Stimulated activated naive B cell treated with anti-CD40 and anti-IgM and Interleukin-4, amounts not matched to agents 10 μg/mL and 1 μg/mL and 100 μg/mL, for 72 hours (primary cell): ENCODE results near the gene CFAP54.

Experiments used
- ATAC-seq, 2 donors: fragments of 150-1000 bp; cut with Tn5 transposase; replicated peaks; 2 replicates each; pipeline ENCODE4 v1.10.0; 2021; ENCODE audit warnings: moderate library complexity in 1 of 2
- DNase-seq: peaks from one replicate; pipeline ENCODE4 v3.0.0; 2021
- H3K27ac Mint-ChIP-seq: one replicate; pipeline ENCODE4 v1.8.0; 2022; ENCODE audit warnings: mild to moderate bottlenecking, mixed read lengths
- H3K27me3 Mint-ChIP-seq, 2 donors: one replicate each; pipeline ENCODE4 v1.8.0; 2022; ENCODE audit warnings: mixed read lengths in 2 of 2
- H3K36me3 Mint-ChIP-seq, 2 donors: one replicate each; pipeline ENCODE4 v1.8.0; 2022; ENCODE audit warnings: mixed read lengths in 2 of 2, mild to moderate bottlenecking in 1 of 2
- H3K4me1 Mint-ChIP-seq, 2 donors: one replicate each; pipeline ENCODE4 v1.8.0; 2022; ENCODE audit warnings: mixed read lengths in 2 of 2, mild to moderate bottlenecking in 1 of 2
- H3K4me3 Mint-ChIP-seq, 2 donors: one replicate each; pipeline ENCODE4 v1.8.0; 2022; ENCODE audit warnings: mild to moderate bottlenecking in 2 of 2, mixed read lengths in 2 of 2, moderate library complexity in 1 of 2
- H3K9me3 Mint-ChIP-seq, 2 donors: one replicate each; pipeline ENCODE4 v1.8.0; 2022; ENCODE audit warnings: mixed read lengths in 2 of 2, mild to moderate bottlenecking in 1 of 2

Gene CFAP54

DNA sequence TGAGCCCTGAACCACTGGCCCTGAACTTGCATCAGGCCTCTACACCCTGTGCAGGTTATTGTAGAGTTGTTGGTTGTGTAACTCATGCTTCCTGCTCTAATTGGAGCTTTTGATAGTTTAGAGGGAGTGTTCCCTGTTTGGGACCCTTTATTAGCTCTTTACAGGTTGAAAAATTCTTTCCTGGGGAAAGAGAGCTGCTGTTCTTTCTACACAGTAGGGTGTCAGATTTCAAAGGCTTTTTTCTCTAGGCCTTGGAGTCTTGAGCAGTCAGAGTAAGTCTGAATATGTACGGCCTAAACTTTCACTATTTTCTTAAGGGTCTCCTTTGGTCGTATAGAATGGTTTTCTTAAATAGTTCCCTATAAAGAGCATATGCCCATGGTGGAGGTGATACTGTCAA lies 356.9 kb downstream of the CFAP54 start:
- peaks cover 6 to 7% of the 10 kb centered on the region in 2 donors for H3K27me3 Mint-ChIP-seq
- no peak for ATAC-seq
- H3K27ac Mint-ChIP-seq, result no peak overlapping the region

DNA sequence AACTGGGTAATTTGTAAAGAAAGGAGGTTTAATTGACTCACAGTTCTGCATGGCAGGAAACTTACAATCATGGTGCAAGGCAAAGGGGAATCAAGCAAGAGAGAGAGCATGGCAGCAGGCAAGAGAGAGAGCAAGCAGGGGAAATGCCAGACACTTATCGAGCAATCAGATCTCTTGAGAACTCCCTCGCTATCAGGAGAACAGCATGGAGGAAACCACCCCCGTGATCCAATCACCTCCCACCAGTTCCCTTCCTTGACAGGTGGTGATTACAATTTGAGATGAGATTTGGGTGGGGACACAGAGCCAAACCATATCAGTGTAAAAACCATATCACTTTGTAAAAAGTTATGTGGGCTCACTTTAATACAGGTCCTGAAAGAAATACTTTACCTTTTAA lies 361.3 kb downstream of the CFAP54 start:
- H3K4me1 Mint-ChIP-seq, result no peaks in the 10 kb centered on the region
- ATAC-seq, result no peak

More for the DNA sequence above, 356.9 kb downstream of the CFAP54 start:
- Mint-ChIP-seq H3K4me1 (no peaks in the 10 kb centered on the region), H3K9me3 (peaks cover 1 to 4% of the 10 kb centered on the region in 2 donors), H3K4me3 (no peak overlapping the region), H3K36me3 (no peaks in the 10 kb centered on the region)
- no peak for DNase-seq

DNA sequence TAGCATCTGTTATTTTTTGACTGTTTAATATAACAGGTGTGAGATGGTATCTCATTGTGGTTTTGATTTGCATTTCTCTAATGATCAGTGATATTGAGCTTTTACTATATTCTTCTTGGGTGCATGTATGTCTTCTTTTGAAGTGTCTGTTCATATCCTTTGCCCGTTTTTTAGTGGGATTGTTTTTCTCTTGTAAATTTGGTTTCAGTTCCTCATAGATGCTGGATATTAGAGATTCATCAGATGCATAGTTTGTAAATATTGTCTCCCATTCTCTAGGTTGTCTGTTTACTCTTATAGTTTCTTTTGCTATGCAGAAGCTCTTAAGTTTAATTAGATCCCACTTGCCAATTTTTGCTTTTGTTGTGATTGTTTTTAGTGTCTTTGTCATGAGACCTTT lies 368.8 kb downstream of the CFAP54 start:
- Mint-ChIP-seq H3K27me3 (peaks cover 8 to 11% of the 10 kb centered on the region in 2 donors), H3K4me1 (no peaks in the 10 kb centered on the region), H3K9me3 (peaks cover 15 to 17% of the 10 kb centered on the region in 2 donors), H3K4me3 (no peak overlapping the region), H3K27ac (no peak overlapping the region), H3K36me3 (peaks cover 0 to 2% of the 10 kb centered on the region in 2 donors)
- ATAC-seq, result no peak
- DNase-seq, result no peak

More for the DNA sequence above, 361.3 kb downstream of the CFAP54 start:
- DNase-seq, result no peak
- Mint-ChIP-seq H3K27ac (no peak overlapping the region), H3K27me3 (peaks cover 6 to 7% of the 10 kb centered on the region in 2 donors), H3K4me3 (no peak overlapping the region), H3K36me3 (no peaks in the 10 kb centered on the region), H3K9me3 (peaks cover 3 to 4% of the 10 kb centered on the region in 2 donors)

DNA sequence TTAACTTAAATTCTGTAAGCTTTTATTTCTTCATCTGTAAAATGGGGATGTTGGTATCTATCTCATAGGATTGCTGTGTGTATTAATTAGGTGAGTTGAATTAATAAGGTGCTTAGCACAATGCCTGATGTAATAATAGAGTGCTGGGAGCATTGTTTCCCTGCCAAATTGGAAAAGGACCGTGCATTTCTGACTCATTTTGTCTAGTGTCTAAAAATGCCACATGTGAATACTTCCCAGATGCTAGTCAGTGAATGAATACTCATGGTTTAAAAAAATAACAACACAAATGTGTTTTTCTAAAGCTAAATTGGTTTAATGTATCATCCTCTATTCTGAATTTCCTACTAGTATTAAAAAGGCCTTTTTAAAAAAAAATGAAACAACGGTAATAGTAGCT lies 372.3 kb downstream of the CFAP54 start:
- Mint-ChIP-seq H3K36me3 (peaks cover 0 to 2% of the 10 kb centered on the region in 2 donors), H3K27ac (no peak overlapping the region), H3K27me3 (peaks cover 15 to 24% of the 10 kb centered on the region in 2 donors), H3K9me3 (peaks cover 11 to 12% of the 10 kb centered on the region in 2 donors), H3K4me1 (no peaks in the 10 kb centered on the region), H3K4me3 (no peak overlapping the region)
- DNase-seq (no peak), ATAC-seq (no peak)

DNA sequence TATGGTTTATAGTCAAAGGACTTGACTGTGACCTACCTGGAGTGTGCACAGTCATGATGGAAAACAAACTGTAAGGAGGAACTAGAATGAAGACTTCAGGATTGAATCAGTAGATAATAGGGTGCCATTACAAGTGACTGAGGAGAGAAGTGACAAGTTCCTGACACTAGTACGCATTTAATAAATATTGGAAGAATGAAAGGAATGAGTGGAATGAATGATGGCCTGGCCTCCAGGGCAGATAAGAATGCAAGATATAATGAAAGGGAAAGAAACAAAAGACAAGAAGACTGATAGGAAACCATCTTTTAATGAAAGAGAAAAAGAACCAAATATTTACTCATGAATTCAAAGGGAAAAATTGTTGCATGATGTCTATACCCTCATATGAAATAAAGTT lies 372.9 kb downstream of the CFAP54 start:
- ATAC-seq (no peak), DNase-seq (no peak)
- H3K9me3 Mint-ChIP-seq, result peaks cover 9% of the 10 kb centered on the region in 2 donors
- H3K36me3 Mint-ChIP-seq, result peaks cover 0 to 2% of the 10 kb centered on the region in 2 donors
- H3K4me1 Mint-ChIP-seq, result no peaks in the 10 kb centered on the region
- no peak overlapping the region for H3K4me3 Mint-ChIP-seq
- no peak overlapping the region for H3K27ac Mint-ChIP-seq
- H3K27me3 Mint-ChIP-seq, result peaks cover 15 to 25% of the 10 kb centered on the region in 2 donors

DNA sequence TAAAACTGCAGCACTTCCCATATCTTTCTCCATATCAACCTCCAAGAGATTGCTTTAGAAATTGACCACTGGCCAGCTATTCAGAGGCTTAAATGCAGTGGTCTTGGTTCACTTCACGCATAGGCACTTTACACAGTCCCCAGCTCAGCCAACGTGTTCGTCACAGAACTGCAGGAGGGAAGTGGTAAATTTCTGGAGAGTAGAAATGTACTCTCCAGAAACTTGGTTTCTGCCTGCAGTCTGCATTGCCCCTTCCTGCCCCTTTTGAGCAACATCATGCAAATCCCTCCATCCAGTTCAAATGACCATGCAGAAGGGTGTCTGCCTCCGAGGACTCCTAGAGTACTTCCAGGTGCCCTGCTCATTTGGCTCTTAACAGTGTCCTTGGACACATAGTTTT lies 375.0 kb downstream of the CFAP54 start:
- Mint-ChIP-seq H3K4me3 (no peak overlapping the region), H3K27ac (no peak overlapping the region), H3K36me3 (no peaks in the 10 kb centered on the region), H3K9me3 (no peaks in the 10 kb centered on the region), H3K4me1 (no peaks in the 10 kb centered on the region), H3K27me3 (peaks cover 15 to 29% of the 10 kb centered on the region in 2 donors)
- DNase-seq (no peak), ATAC-seq (no peak)

DNA sequence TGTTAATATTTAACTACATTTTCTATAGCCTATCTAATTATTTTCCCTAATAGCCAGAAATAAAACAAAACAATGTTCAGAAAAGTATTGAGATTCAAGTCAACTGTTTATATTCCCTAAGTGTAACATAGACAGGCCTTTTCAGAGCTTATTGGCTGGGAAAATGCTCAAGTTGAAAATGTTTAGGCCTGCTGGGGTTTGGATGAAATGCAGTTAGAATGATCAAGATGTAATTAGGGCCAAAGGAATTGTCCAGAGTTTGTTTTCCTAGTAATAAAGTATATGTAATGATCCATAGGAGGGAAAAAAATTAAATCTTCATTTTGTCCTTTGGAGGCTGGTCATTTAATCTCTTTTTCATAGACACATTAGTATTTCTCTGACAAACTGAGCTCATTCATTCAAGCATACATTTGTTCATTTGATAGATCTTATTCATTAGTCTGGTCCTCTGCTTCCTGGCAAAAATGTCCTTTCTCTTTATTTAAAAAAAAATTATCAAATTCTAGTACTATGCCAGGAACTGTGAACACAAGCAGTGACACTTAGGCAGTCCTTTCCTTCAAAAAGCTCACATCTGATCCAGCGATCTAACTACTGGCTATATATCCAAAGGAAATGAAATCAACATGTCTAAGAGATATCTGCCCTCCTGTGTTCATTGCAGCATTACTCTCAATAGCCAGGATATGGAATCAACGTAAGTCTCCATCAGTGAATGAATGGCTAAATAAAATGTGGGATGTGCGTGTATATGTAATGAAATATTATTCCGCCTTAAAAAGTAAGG lies 377.6 kb downstream of the CFAP54 start:
- H3K9me3 Mint-ChIP-seq, result peaks cover 1 to 4% of the 10 kb centered on the region in 2 donors
- no peak overlapping the region for H3K4me3 Mint-ChIP-seq
- DNase-seq, result no peak
- no peaks in the 10 kb centered on the region for H3K4me1 Mint-ChIP-seq
- no peak overlapping the region for H3K27ac Mint-ChIP-seq
- H3K27me3 Mint-ChIP-seq, result peaks cover 11 to 28% of the 10 kb centered on the region in 2 donors
- no peaks in the 10 kb centered on the region for H3K36me3 Mint-ChIP-seq
- no peak for ATAC-seq

DNA sequence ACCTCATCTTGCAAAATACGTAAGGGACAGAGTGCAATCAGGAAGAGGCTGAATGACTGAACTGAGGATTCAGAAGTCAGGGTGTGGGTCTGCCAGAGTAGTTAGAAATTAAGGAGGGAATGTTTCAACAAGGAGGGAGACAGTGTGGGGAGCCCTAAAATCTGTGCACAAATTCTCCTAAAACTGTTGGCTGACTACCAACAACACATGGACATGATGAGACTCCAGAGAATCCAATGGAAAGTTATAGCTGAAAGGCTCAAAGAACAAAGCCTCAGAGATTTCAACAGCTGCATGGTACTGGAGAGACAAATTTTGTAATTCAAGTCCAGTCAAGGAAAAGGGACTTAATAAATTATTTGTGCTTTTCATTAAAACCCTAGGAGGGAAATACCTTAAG lies 381.6 kb downstream of the CFAP54 start:
- Mint-ChIP-seq H3K36me3 (no peaks in the 10 kb centered on the region), H3K4me3 (no peak overlapping the region), H3K27me3 (peaks cover 6 to 10% of the 10 kb centered on the region in 2 donors), H3K27ac (no peak overlapping the region), H3K4me1 (no peaks in the 10 kb centered on the region), H3K9me3 (peaks cover 2 to 4% of the 10 kb centered on the region in 2 donors)
- DNase-seq (no peak), ATAC-seq (no peak)

DNA sequence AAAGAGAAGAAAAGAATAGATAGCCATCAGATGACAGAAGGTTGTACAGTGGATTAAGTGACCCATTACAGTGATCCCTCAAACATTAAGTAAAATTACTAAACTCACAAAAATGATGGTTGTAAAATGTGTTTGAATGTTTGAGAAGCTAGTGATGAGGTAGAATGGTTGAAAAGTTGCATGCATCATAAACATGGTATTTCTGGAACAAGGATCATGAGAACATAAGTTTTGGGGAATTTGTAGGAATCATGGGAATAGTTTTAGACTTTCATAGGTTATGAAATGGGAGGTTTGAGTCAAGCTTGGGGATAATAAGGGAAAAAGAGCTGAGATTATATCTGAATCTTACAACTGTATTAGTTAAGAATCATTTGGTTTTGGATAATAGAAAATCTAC lies 383.6 kb downstream of the CFAP54 start:
- H3K4me3 Mint-ChIP-seq, result no peak overlapping the region
- H3K27ac Mint-ChIP-seq, result no peak overlapping the region
- DNase-seq (no peak), ATAC-seq (no peak)
- H3K9me3 Mint-ChIP-seq, result peaks cover 2 to 4% of the 10 kb centered on the region in 2 donors
- H3K27me3 Mint-ChIP-seq, result peaks cover 4 to 6% of the 10 kb centered on the region in 2 donors
- H3K36me3 Mint-ChIP-seq, result no peaks in the 10 kb centered on the region
- no peaks in the 10 kb centered on the region for H3K4me1 Mint-ChIP-seq

DNA sequence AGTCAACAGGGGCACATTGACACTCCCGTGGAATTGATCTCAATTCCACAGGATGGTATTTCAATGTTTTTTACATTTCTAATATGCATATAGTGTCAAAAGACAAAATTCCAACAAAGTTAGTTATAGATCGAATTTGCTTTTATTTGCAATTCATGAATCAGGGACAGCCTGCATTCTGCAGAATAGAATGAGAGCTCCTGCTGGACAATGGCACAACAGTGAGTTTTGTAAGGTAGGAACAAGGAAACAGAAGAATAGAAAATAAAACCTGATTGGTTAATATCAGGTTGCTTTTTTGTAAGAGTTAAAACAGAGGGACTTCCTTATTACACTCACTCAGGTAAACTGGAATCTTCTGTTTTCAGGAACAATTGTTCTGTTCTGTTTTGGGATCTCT lies 384.8 kb downstream of the CFAP54 start:
- Mint-ChIP-seq H3K27me3 (peaks cover 10 to 12% of the 10 kb centered on the region in 2 donors), H3K9me3 (peaks cover 2 to 4% of the 10 kb centered on the region in 2 donors), H3K4me3 (no peak overlapping the region), H3K36me3 (no peaks in the 10 kb centered on the region), H3K27ac (no peak overlapping the region), H3K4me1 (no peaks in the 10 kb centered on the region)
- ATAC-seq, result no peak
- DNase-seq, result no peak

DNA sequence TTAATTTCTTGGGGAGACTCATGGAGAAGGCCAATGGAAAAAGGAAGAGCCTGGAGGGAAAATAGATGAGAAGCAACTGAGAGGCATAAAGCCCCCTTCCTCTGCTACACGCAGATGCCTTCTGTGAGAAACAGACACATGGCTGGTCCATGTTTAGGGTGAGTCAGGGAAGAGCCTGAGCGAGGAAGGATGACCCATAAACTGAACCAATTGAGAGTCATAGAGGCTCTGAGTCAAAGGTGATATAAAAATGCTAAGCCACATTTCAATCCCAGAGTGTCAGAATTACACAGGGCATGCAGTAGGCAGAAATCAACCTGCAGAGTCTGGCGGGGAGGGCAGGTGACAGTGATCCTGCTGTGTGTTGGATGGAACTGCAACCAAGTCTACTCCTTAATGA lies 387.6 kb downstream of the CFAP54 start:
- Mint-ChIP-seq H3K9me3 (peaks cover under 1% of the 10 kb centered on the region in 2 donors), H3K27me3 (peaks cover 6 to 12% of the 10 kb centered on the region in 2 donors), H3K27ac (no peak overlapping the region), H3K36me3 (no peaks in the 10 kb centered on the region), H3K4me3 (no peak overlapping the region), H3K4me1 (no peaks in the 10 kb centered on the region)
- DNase-seq (no peak), ATAC-seq (no peak)

DNA sequence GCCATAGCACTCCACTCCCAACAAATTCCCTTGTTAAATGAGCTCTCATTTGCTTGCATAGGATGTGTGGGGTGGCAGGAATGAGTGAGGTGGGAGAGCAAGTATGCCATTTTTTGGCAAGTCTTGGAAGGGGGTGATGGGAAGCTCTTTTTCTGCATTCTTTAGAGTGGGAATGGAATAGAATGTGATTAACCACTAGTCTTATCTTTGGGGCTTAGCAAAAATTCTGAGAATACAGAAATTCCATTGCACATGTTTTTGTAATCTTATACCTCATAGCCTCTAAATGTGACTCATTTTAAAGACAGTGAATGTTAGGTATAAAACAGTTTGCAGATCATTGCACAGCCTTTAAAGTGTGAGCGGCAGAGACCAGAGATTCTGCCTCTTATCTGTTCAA lies 389.3 kb downstream of the CFAP54 start:
- H3K27ac Mint-ChIP-seq, result no peak overlapping the region
- DNase-seq (no peak), ATAC-seq (no peak)
- no peaks in the 10 kb centered on the region for H3K4me1 Mint-ChIP-seq
- no peaks in the 10 kb centered on the region for H3K9me3 Mint-ChIP-seq
- H3K4me3 Mint-ChIP-seq, result no peak overlapping the region
- no peaks in the 10 kb centered on the region for H3K36me3 Mint-ChIP-seq
- H3K27me3 Mint-ChIP-seq, result peaks cover 6% of the 10 kb centered on the region in 2 donors

DNA sequence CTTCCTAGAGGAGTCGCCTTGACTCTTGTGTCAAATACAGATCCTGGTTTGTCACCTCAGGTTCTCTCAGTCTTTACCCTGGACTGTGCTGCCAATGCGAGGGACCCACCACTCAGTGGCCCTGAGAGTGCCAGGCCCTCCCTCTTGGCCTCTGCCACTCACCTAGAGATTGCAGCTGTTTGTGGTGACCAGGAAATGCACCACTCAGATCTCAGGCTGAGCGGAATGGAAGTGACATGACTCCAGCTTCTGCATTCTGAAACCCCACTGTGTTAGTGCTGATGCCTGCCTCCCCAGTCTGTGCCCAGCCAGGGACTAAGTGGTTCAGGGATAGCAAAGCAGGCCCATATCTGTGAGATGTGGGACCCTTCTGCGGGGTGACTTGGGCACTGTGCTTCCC lies 389.9 kb downstream of the CFAP54 start:
- no peak overlapping the region for H3K4me3 Mint-ChIP-seq
- H3K4me1 Mint-ChIP-seq, result no peaks in the 10 kb centered on the region
- H3K27me3 Mint-ChIP-seq, result peaks cover 6% of the 10 kb centered on the region in 2 donors
- H3K9me3 Mint-ChIP-seq, result no peaks in the 10 kb centered on the region
- ATAC-seq (no peak), DNase-seq (no peak)
- H3K36me3 Mint-ChIP-seq, result no peaks in the 10 kb centered on the region
- H3K27ac Mint-ChIP-seq, result no peak overlapping the region

DNA sequence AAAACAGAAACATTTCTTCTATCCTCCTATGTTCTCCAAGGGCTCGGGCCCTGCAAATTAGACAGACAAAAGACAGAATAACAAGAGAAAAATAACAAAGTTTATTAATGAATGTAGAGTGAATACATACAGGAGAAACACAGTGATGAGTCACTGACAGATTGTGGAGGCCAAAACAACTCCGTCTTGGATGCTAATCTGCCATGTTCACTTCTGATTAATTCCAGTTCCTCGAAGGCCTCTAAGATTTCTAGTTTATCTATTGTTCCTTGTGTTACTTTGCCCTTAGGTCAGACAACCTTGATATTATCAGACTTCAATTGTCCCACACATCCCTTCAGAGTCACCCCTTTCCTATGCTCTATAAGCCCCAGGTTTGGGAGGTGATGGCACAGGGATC lies 390.8 kb downstream of the CFAP54 start:
- H3K4me3 Mint-ChIP-seq, result no peak overlapping the region
- DNase-seq (no peak), ATAC-seq (no peak)
- H3K36me3 Mint-ChIP-seq, result no peaks in the 10 kb centered on the region
- no peaks in the 10 kb centered on the region for H3K9me3 Mint-ChIP-seq
- no peak overlapping the region for H3K27ac Mint-ChIP-seq
- peaks cover 6% of the 10 kb centered on the region in 2 donors for H3K27me3 Mint-ChIP-seq
- no peaks in the 10 kb centered on the region for H3K4me1 Mint-ChIP-seq

DNA sequence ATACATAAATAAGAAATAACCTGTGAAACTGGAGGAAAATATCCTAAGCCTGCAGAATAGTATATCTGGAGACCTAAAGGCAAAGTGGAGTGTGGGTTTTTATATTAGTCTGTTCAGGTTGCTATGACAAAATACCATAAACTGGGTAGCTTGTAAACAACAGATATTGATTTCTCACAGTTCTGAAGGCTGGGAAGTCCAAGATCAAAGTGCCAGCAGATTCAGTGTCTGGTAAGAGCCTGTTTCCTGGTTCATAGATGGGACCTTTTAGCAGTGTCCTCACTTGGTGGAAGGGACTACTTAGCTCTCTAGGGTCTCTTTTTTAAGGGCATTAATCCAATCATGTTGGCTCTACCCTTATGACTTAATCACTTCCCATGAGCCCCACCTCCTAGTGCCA lies 392.2 kb downstream of the CFAP54 start:
- Mint-ChIP-seq H3K4me3 (no peak overlapping the region), H3K4me1 (no peaks in the 10 kb centered on the region), H3K27me3 (peaks cover 6 to 17% of the 10 kb centered on the region in 2 donors), H3K9me3 (no peaks in the 10 kb centered on the region), H3K27ac (no peak overlapping the region), H3K36me3 (no peaks in the 10 kb centered on the region)
- ATAC-seq (no peak), DNase-seq (no peak)
